ENCODE results near the gene SNTG2.

SNTG2 gene

DNA sequence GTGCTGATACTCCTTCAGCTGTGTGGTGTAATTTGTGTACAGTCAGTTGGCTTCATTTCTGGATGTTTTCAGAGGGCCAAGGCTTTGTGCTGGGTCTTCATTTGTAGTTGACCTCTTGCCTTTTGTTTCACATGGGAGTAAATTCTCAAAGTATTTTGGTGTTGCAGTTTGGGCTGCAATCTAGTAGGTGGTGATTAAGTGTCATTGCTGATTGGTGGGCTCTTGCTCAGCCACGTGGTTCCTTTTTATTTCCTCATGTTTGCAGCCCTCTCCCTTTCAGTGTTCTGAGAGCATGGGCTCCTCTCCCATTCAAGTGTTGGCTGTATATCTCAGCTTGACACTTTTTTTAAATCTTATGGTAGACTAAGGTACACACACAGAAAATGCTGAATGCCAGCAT lies 96.8 kb downstream of the SNTG2 start:
- no peak for DNase-seq (ENCODE audit: low read depth, low spot score)

DNA sequence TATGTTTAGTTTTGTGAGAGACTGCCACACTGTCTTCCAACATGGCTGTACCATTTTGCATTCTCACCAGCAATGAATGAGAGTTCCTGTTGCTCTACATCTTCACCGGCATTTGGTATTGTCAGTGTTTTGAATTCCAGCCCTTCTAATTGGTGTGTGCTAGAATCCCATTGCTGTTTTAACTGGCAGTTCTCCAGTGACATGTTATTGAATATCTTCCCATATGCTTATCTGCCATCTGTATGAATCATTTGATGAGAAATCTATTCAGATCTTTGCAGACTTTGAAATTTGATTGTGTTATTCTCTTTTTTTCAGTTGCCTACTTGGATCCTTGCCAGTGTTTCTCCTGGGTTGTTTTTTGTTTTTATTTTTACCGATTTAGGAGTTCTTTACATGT lies 99.0 kb downstream of the SNTG2 start:
- DNase-seq (ENCODE audit: low read depth, low spot score) = peak; percentile 12

DNA sequence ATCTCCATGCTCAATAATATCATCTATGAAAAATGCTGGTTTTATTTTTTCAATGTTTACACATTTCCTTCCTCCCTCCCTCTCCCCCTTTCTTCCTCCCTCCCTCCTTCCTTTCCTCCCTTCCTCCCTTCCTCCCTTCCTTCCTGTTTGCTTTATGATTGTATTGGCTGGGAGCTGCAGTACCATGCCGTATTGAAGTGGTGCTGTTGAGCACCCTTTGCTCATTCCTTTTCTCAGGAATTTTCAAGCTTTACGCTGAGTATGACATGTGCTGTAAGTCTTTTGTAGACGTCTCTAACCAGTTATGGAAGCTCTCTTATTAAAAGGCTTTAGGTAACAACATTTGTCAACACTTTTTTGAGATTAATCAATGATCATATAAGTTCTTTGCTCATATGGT lies 100.4 kb downstream of the SNTG2 start:
- DNase-seq (ENCODE audit: low read depth, low spot score) = no peak

DNA sequence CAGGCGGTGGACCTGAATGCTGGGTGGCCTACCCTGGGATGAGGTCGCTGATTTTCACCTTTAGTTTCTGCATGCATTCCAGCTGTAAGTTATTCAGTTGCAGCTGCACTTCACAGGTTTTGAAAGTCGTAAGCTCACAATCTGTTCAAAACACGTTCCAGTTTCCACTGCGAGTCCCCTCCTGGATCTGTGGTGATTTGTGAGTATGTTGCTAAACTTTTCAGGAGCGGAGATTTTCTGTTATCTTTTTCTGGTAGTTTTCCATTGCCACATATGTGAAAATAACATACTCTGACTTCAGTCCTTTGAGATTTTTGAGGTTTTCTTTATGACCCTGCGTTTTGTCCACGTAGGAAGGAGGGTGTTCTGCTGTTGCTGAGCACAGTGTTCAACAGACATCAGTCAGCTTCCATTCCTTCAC lies 102.1 kb downstream of the SNTG2 start:
- DNase-seq (ENCODE audit: low read depth, low spot score) = no peak

DNA sequence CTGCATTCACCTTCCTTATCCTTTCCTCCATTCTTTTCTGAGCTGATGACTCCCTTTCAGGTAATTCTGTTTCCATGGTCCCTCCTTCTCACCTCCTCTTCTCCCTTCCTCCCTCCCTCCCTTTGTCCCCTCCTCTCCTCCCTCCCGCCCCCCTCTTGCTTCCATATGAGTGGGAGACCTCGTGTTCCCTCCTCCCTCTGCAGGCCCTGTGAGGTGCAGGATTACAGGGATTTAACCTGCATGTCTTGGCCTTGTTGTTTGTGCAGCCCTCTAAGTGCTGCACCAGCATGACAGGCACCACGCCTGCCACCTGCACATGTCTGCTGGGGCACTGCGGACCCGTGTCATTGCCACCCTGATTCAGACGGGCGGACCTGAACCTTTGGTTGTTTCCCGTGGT lies 103.1 kb downstream of the SNTG2 start:
- DNase-seq (ENCODE audit: low read depth, low spot score) = no peak

DNA sequence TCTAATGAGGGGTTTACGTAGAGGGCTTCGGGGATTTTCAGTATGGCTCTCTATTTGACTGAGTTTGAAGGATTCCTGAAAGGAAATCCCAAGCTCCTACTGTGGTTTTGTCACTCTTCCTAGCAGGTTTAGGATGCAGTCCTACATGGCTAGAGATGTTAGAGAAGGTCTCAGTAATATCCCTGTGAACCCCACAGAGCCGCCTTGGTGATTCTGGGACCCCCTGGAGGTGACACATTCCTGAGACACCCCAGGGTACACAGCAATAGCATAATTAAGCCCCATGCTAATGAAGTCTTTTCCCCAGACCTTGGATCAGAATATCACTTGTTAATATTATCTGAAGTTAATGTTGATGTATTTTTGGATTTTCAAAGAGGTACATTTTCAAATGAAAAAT lies 103.8 kb downstream of the SNTG2 start:
- no peak for DNase-seq (ENCODE audit: low read depth, low spot score)

DNA sequence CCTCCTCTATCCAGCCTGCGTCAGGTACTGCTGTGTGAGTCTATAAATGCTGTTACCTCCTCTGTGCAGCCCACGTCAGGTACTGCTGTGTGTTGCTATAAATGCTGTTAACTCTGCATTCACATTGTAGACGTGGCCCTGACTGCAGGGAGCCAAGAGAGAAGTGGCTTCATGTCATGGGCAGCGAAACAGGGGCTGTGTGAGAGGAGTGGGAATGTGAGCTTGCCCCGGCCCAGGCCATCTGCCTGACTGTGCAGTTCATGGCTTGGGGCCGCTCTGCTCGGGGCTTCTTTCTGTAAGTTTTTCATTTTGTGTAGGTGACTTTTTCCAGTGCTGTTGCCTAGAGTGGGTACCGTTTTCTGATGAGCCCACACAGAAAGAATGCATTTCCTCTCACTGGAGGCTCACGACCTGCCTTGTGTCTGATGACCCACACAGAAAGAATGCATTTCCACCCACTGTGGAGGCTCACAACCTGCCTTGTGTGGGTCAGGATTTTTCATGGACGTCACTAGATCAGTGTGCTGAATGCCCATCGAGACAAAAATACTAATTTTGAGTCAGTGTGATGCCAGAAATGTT lies 104.5 kb downstream of the SNTG2 start:
- DNase-seq (ENCODE audit: low read depth, low spot score) = peak; percentile 89

DNA sequence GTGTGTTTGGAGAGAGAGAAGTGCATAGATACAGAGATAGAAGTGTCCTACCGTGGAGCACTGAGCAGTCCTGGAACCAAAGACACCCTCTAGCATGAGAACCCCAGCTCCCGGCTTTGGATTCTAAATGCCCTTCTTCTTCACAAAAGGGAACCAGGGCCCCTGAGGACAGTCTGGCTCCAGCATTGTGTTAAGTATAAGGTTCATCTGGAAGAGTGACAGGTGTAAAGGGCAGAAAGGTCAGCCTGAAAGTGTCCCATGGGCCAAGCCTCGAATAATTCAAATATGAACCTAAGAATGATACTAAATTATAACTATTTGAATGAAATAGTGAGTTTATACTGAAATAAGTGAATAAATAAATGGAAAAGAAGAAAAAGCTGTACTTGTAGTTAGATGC lies 109.7 kb downstream of the SNTG2 start:
- DNase-seq (ENCODE audit: low read depth, low spot score) = no peak

DNA sequence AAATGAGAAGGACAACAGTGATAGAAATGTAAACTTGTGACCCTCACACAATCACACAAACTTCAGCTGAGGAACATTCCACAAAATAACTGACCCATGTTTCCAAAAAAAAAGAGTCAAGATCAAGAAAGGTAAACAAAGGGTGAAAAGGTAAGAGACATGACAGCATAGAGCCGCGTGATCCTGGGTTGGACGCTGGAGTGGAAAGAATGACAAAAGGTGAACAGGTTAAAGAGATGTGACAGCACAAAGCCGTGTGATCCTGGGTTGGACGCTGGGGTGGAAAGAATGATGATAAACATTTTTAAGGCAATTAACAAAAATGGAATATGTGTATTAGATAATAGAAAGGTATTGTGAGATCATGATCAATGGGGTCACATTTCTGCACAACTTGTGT lies 110.3 kb downstream of the SNTG2 start:
- DNase-seq (ENCODE audit: low read depth, low spot score) = no peak

DNA sequence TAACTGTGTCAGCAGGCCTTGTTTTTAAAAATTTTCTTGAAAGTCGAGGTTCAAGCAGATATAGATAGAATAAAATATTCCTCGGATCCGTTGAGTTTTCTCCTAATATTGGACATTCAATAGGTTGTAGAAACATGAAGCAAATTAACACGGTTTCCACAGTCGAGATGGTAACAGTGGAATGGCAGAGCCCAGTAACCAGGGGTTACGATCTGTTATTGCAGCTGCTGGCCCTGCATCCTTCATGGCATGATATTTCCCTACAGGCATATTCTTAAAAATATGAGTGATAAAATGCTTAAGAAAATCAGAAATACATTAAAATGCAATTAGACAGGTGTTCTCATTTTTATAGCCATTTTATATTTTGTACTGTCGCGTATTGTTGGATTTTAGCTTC lies 117.6 kb downstream of the SNTG2 start:
- DNase-seq (ENCODE audit: low read depth, low spot score) = no peak

DNA sequence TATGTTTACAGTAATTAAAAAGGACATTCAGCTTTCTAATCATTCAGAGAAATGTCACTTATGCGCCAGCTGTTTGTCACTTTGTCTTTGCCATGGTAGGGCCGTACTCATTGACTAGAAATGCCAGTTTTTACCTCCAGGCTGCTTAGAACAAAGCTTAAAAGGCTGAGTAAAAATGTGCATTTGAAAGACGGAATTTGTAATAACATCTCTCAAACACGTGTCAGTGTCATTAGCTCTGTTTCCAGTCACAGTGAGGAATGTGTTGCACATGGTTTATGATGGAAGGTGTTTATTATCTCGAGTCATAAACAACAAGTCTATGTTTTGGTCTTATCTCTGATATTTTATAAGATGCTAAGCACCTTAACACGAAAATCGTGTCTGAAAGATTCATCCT lies 118.2 kb downstream of the SNTG2 start:
- no peak for DNase-seq (ENCODE audit: low read depth, low spot score)

DNA sequence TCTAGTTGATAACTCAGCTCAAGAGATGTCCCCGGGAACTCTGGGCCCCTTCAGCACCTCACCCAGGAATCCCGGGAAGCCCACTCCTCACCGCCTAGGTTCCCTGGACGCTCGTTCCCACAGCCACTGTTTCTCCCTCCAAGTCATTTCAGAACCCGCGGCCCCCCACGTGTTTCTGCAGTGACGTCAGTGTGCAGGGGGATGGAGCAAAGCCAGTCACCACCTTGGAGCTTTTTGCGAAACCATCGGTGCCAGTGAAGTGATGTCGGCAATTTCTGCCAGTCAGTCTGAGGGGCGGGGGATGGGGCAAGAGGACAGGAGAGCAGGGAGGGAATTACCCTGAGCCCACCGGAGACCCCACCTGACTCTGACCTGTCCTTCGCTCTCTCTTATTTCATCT lies 119.2 kb downstream of the SNTG2 start:
- no peak for DNase-seq (ENCODE audit: low read depth, low spot score)

DNA sequence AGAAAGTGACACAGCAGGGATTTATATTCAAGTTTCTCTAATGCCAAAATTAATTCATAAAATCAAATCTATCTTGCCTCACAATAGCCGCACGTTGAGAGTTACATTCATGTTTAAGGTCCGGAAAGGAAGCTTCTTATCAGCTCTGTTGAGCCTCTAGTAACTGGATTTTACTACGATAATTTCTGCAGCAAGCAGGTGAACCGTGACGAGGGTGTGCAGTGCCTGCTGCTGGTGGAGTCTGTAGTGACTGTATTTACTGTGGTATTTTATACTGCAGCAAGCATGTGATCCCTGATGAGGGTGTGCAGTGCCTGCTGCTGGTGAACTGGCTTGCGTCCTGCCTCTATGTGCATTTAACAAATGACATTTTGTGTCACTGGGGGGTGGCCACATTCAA lies 120.0 kb downstream of the SNTG2 start:
- no peak for DNase-seq (ENCODE audit: low read depth, low spot score)

DNA sequence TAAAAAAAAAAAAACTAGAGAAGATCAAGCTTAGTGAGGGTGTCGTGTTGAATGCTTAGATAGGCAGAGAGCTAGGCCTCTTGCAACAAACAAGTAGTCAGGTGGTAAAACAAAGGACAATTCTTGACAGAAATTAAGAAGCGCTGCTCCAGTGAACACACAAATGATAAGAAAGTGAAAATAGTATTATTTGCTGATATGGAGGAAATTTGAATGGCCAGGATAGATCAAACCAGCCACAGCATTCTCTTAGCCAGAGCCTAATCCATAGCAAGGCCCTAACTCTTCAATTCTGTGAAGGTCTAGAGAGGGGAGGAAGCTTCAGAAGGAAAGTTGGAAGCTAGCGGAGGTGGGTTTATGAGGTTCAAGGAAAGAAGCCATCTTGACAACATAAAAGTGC lies 121.0 kb downstream of the SNTG2 start:
- DNase-seq (ENCODE audit: low read depth, low spot score) = no peak

DNA sequence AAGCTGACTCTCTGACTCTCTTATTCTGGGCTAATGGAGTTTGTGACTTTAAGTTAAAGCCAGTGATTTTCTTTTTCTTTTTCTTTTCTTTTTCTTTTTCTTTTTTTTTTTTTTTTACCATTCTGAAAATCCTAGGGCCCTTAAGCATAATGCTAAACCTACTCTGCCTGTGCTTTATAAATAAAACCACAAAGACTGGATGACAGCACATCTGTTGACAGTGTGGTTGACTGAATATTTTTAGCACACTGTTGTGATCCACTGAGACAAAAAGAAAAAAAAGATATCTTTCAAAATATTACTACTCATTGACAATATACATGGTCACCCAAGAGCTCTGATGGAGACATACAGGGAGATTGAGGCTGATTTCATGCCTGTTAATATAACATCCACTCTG lies 121.6 kb downstream of the SNTG2 start:
- DNase-seq (ENCODE audit: low read depth, low spot score) = no peak

DNA sequence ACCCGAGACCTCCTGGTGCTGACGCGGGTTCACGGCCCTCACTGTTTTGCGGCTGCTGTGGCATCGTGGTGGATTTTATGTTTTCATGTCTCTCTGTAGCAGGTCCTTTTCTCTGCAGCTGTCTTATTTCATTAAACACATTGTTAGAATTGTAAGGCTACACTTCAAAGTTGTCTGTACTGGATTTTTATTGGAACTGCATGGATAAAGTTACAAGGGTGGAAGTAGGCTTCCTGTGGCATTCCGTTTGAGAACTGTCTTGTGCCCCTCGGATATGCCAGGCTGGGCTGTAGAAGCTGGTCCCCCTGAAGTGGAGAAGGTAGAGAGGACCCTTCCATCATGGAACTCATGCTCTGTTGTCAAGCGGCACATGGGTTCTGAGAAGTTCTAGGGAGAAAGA lies 127.3 kb downstream of the SNTG2 start:
- no peak for DNase-seq (ENCODE audit: low read depth, low spot score)

DNA sequence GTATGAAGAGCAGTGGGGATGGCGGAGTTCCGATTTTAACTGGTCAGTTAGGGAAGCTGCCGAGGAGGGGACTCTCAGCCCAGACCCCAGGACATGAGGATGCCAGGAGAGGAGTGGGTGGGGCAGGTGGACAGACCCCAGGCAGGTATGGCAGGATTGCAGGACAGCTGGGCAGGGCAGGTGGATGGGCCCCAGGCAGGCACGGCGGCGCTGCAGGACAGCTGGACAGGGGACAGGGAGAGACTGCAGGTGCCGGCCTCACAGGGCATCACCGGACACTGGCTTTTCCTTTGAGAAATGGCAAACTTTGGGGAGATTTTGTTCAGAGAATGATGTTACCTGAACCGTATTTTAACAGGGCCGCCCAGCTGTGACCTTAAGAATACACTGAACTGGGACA lies 127.7 kb downstream of the SNTG2 start:
- no peak for DNase-seq (ENCODE audit: low read depth, low spot score)

DNA sequence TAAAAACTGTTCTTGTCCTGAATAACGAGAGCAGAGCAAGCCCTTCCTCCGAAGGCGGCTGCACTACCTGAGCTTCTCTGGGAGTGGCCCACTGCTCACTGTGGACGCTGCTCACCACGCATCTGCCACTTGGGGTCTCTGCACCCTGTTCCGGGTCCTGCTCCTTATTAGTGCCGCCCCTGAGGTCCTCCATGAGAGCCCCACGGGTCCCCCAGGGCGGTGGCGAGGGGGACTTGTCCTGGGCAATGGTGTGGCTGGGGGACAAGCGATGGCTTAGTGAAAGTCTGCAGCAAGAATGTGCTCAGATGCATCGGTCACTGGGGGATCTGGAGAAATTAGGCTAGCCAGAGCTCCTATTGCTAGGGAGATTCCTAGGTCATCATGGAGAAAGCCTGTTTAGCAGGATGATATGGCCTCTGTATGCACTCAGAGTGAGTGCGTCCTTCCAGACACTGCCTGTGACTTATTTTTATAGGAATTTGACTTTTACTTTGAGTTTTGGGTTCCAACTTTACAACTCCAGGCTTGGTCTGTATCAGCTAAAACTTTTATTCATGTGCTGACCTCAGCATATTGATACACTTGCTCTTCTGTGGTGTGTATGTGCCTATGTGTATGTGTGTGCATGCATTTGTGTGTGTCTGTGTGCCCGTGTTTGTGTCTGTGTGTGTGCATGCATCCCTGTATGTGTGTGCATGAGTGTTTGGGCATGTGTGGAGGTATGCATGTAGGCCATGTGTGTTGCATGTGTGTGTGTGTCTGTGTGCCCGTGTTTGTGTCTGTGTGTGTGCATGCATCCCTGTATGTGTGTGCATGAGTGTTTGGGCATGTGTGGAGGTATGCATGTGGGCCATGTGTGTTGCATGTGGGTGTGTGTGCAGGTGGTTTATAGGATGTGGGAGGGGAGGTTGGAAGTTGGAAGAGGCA lies 129.5 kb downstream of the SNTG2 start:
- no peak for DNase-seq (ENCODE audit: low read depth, low spot score)

DNA sequence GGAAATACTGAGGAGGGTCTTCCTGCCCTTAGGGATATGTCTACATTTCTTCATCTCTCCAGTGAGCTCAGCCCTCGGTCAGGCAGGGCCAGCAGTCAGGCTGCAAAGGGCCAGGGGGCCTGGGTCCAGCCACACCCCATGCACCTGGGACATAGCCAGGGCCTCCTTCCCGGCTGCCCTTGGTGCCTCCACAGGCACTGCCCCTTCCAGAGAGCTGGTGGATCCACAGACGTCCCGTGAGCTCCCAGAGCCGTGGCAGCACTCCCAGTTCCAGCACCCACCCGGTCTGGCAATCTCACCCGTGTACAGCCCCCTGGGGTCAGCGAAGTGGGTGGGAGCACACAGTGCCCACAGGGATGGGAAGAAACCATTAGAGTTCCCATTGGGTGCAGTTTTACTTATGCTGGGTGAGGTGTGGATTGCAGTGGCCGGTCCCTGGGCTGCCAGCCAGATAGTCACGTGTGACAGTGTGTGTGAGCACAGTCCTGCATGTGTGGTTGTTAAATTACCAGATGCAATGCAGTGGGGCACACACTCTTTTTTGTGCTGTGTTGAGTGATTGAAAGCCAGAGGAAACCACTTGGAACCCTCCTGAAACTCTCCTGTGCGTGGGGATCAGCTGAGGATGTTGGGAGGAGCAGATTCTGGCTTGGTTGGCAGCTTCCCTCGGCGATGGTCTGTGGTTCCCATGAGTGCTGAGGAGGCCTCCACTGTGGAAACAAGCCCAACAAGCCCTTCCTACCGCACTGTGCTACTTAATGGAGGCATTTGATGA lies 131.0 kb downstream of the SNTG2 start:
- peak; percentile 55 for DNase-seq (ENCODE audit: low read depth, low spot score)

DNA sequence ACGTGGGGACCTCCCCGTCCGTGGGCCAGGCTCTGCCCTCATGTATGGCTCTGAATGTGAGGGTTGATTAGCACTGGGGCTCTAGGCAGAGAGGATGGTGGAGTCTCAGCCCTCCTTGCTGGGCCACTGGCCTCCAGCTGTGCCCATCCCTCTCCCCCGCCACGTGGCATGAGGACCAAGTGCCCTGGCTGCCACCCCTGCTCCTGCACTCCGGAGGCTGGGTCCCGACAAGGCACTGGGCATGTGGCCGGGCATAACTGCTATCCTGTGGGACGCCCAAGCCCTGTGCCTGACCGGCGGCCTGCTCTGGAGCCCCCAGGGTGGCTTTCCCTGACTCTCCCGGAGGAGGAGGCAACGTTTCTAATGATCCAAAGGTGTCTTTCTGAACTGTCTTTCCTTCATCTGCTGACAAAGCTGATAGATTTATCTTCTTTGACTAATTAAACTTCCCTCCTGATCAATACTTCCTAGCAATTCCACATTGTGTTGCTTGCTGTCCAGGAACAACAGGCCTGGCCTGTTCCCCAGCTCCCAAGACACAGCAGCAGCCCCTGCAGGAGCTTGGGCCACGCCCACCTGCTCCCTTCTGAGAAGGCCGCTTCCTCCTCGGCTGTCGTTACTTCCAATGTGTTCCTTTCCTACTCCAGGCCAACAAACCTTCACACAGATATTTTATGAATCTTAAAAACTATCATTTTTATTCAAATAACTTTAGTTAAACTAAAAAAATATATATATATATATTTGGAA lies 132.0 kb downstream of the SNTG2 start:
- DNase-seq (ENCODE audit: low read depth, low spot score) = no peak

DNA sequence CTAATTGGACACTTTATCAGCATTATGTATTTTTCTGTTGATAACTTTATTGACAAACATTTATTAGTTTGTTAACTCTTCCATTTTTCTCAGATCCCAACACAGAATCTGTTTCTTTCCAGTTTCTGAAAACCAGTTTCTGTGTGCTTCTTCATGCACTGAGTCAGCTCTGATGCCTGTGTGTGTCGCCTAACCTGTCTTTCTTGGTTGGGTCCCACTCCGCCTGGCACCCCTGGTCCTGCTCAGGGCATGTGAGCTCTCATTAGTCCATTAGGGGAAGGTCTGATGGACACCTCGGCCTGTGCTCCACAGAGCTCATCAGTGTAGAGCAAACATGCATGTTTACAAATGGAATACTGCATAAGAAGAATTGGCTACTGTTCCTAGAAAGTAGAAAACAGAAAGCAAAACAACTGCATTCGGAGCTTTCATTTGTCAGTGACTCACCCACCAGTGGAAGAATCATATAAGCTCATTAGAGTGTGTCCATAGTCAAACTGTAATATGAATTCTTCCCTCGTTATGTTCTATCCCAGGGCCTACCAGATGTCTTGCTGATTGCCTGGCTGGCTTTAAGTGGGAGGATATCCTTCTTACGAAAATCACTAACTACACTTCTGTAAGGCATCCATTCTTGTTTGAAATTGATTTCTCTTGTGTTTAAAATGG lies 137.7 kb downstream of the SNTG2 start:
- DNase-seq (ENCODE audit: low read depth, low spot score) = peak; percentile 17

Data from astrocyte of the hippocampus (primary cell).